GM12892 (cell line): ENCODE measurements around the gene LRRC3C.

Experiments
- DNase-seq: peaks from one replicate; pipeline ENCODE4 v3.0.0; 2011; ENCODE audit not compliant: insufficient read length
- FAIRE-seq: peaks from 2 replicates; lab custom pipeline; 2011; peaks lifted over from hg19 to GRCh38; lab: Jason Lieb, UNC
- POLR2A ChIP-seq: IDR thresholded peaks from 2 replicates; pipeline ENCODE4 v1.6.1; 2011; ENCODE audit warnings: low read depth, low read length, control low read depth
- POLR2AphosphoS5 ChIP-seq: IDR thresholded peaks from 2 replicates; pipeline ENCODE4 v1.6.1; 2011; ENCODE audit warnings: low read depth, low read length, control low read depth
- TAF1 ChIP-seq: IDR thresholded peaks from 2 replicates; pipeline ENCODE4 v1.6.1; 2011; ENCODE audit warnings: low read depth, mild to moderate bottlenecking, control low read depth, low read length, borderline replicate concordance

The LRRC3C gene

GRCh38 chr17:39974433-39974832, 46.9 kb downstream of the LRRC3C start:
- TF ChIP-seq TAF1, result no peak
- TF ChIP-seq POLR2AphosphoS5, result no peak
- no peak for TF ChIP-seq POLR2A
- DNase-seq, result no peak
- FAIRE-seq, result no peak

GRCh38 chr17:39975801-39976200, 48.3 kb downstream of the LRRC3C start:
- no peak for DNase-seq
- FAIRE-seq, result no peak
- TF ChIP-seq POLR2AphosphoS5, result no peak
- TF ChIP-seq TAF1, result no peak
- TF ChIP-seq POLR2A, result no peak

GRCh38 chr17:39979016-39979670, 51.6 kb downstream of the LRRC3C start:
- TF ChIP-seq POLR2A (no peak), TAF1 (no peak), POLR2AphosphoS5 (no peak)
- no peak for FAIRE-seq
- no peak for DNase-seq

GRCh38 chr17:39979893-39980350, 52.4 kb downstream of the LRRC3C start:
- FAIRE-seq (no peak), DNase-seq (no peak)

GRCh38 chr17:39980351-39981206, 53.0 kb downstream of the LRRC3C start, which contains the start of gene PSMD3:
PSMD3 (plus strand) TSS chr17:39980807; CDS start chr17:39980971, 164 bp downstream.
- peak; percentile 79 for TF ChIP-seq POLR2AphosphoS5
- peak; percentile 81 for TF ChIP-seq POLR2A
- peak; percentile 87 for TF ChIP-seq TAF1
- peak; percentile 91 for DNase-seq
- peak; percentile 92 for FAIRE-seq

More at GRCh38 chr17:39979893-39980350, 52.4 kb downstream of the LRRC3C start:
- no peak for TF ChIP-seq TAF1
- TF ChIP-seq POLR2AphosphoS5, result no peak
- no peak for TF ChIP-seq POLR2A

GRCh38 chr17:39981207-39981741, 53.7 kb downstream of the LRRC3C start:
- DNase-seq, result no peak

GRCh38 chr17:39981766-39982375, 54.3 kb downstream of the LRRC3C start:
- DNase-seq (no peak), FAIRE-seq (no peak)
- TF ChIP-seq POLR2AphosphoS5, result no peak
- no peak for TF ChIP-seq POLR2A
- TF ChIP-seq TAF1, result no peak

More at GRCh38 chr17:39981207-39981741, 53.7 kb downstream of the LRRC3C start:
- TF ChIP-seq POLR2A (no peak), POLR2AphosphoS5 (no peak), TAF1 (no peak)
- FAIRE-seq, result no peak

GRCh38 chr17:39988206-39988810, 60.8 kb downstream of the LRRC3C start:
- FAIRE-seq, result no peak

GRCh38 chr17:39994448-39994847, 66.9 kb downstream of the LRRC3C start:
- no peak for TF ChIP-seq TAF1
- TF ChIP-seq POLR2AphosphoS5, result no peak
- TF ChIP-seq POLR2A, result no peak
- FAIRE-seq (no peak), DNase-seq (no peak)

More at GRCh38 chr17:39988206-39988810, 60.8 kb downstream of the LRRC3C start:
- TF ChIP-seq POLR2AphosphoS5, result no peak
- TF ChIP-seq TAF1, result no peak
- TF ChIP-seq POLR2A, result no peak
- no peak for DNase-seq
